Neural cell (in vitro differentiated cells): ENCODE data around the gene PACC1. TPM values are rescaled to one million over a fixed set of nuclear protein-coding genes. Genes with fewer than 3 reads are reported as not detected.

Source experiments
- H2AFZ ChIP-seq: fragments of 200-600, 300-800 bp; sonication (generic), shearing (Covaris generic); 2 replicates; pipeline ENCODE4 v1.6.0; 2014; ENCODE audit warnings: low read depth, mild to moderate bottlenecking, antibody characterized with exemption, low read length, moderate library complexity
- H3F3A ChIP-seq: fragments of 200-600 bp; shearing (Covaris generic); 2 replicates; pipeline ENCODE4 v1.6.1; 2016; ENCODE audit warnings: mild to moderate bottlenecking, moderate library complexity, mixed read lengths, antibody characterized with exemption, low read length; ENCODE audit not compliant: insufficient read depth, poor library complexity, severe bottlenecking
- H3K27ac ChIP-seq: fragments of 200-600, 300-800 bp; sonication (generic), shearing (Covaris generic); 2 replicates; pipeline ENCODE4 v1.5.1; 2014; ENCODE audit warnings: mild to moderate bottlenecking, low read length, moderate library complexity
- H3K27me3 ChIP-seq: fragments of 300-800, 200-600 bp; sonication (generic), shearing (Covaris generic); 2 replicates; pipeline ENCODE4 v1.6.0; 2014; ENCODE audit warnings: mild to moderate bottlenecking, low read depth, low read length, moderate library complexity; ENCODE audit not compliant: insufficient read depth
- H3K36me3 ChIP-seq: fragments of 300-800, 200-600 bp; sonication (generic), shearing (Covaris generic); 2 replicates; pipeline ENCODE4 v1.5.1; 2014; ENCODE audit warnings: mild to moderate bottlenecking, antibody characterized with exemption, low read length, moderate library complexity; ENCODE audit not compliant: insufficient read depth
- H3K4me2 ChIP-seq: fragments of 300-800, 200-600 bp; sonication (generic), shearing (Covaris generic); 2 replicates; pipeline ENCODE4 v1.6.0; 2014; ENCODE audit warnings: mild to moderate bottlenecking, low read length
- H3K4me3 ChIP-seq: fragments of 300-800, 200-600 bp; sonication (generic), shearing (Covaris generic); 2 replicates; pipeline ENCODE4 v1.5.1; 2014; ENCODE audit warnings: mild to moderate bottlenecking, low read length, moderate library complexity
- H3K79me2 ChIP-seq: fragments of 200-600 bp; shearing (Covaris generic); replicated peaks from 2 replicates; pipeline ENCODE4 v1.6.0; 2014; ENCODE audit warnings: mild to moderate bottlenecking, low read length, moderate library complexity; ENCODE audit not compliant: insufficient read depth
- H3K9ac ChIP-seq: fragments of 300-800, 200-600 bp; sonication (generic), shearing (Covaris generic); 2 replicates; pipeline ENCODE4 v1.6.1; 2016; ENCODE audit warnings: mild to moderate bottlenecking, low read length, mixed read lengths
- H3K9me2 ChIP-seq: fragments of 200-600 bp; shearing (Covaris generic); 2 replicates; pipeline ENCODE4 v1.6.1; 2016; ENCODE audit warnings: mild to moderate bottlenecking, low read length, mixed read lengths; ENCODE audit not compliant: insufficient read depth
- H3K9me3 ChIP-seq: fragments of 200-600, 300-800 bp; sonication (generic), shearing (Covaris generic); 2 replicates; pipeline ENCODE4 v1.6.1; 2016; ENCODE audit warnings: mild to moderate bottlenecking, mixed run types, low read length, moderate library complexity, mixed read lengths
- H4K20me1 ChIP-seq: fragments of 200-600 bp; shearing (Covaris generic); 2 replicates; pipeline ENCODE4 v1.6.1; 2016; ENCODE audit warnings: mild to moderate bottlenecking, mixed run types; ENCODE audit not compliant: insufficient read depth
- CTCF ChIP-seq: fragments of 450-650 bp; IDR thresholded peaks from 2 replicates; pipeline ENCODE4 v1.5.1; 2014; ENCODE audit warnings: antibody characterized with exemption, mild to moderate bottlenecking, moderate library complexity; ENCODE audit not compliant: poor library complexity, severe bottlenecking
- EP300 ChIP-seq: fragments of 450-650 bp; conservative IDR thresholded peaks from 2 replicates; pipeline ENCODE4 v1.6.1; 2014; ENCODE audit warnings: antibody characterized with exemption, mild to moderate bottlenecking, moderate library complexity; ENCODE audit not compliant: poor library complexity, severe bottlenecking
- EZH2 ChIP-seq: fragments of 200-600, 300-800 bp; shearing (Covaris generic), sonication (generic); IDR thresholded peaks from 2 replicates; pipeline ENCODE4 v1.6.1; 2014; ENCODE audit warnings: antibody characterized with exemption, low read length, borderline replicate concordance, mild to moderate bottlenecking; ENCODE audit not compliant: insufficient read depth, poor library complexity, severe bottlenecking
- MXI1 ChIP-seq: fragments of 450-650 bp; conservative IDR thresholded peaks from 2 replicates; pipeline ENCODE4 v1.6.1; 2014; ENCODE audit warnings: antibody characterized with exemption, mild to moderate bottlenecking; ENCODE audit not compliant: poor library complexity, severe bottlenecking
- POLR2AphosphoS5 ChIP-seq: IDR thresholded peaks from 2 replicates; pipeline ENCODE4 v1.6.1; 2012
- RAD21 ChIP-seq: fragments of 450-650 bp; conservative IDR thresholded peaks from 2 replicates; pipeline ENCODE4 v1.6.1; 2014; ENCODE audit warnings: antibody characterized with exemption, mild to moderate bottlenecking, moderate library complexity
- REST ChIP-seq: IDR thresholded peaks from 2 replicates; pipeline ENCODE4 v1.6.1; 2012; ENCODE audit warnings: borderline replicate concordance
- SMC3 ChIP-seq: fragments of 450-650 bp; conservative IDR thresholded peaks from 2 replicates; pipeline ENCODE4 v1.6.1; 2014; ENCODE audit warnings: antibody characterized with exemption, mild to moderate bottlenecking, moderate library complexity; ENCODE audit not compliant: poor library complexity
- TAF1 ChIP-seq: IDR thresholded peaks from 2 replicates; pipeline ENCODE4 v1.6.1; 2012; ENCODE audit warnings: low read depth
- polyA plus RNA-seq: library from polyadenylated mRNA; depleted of rRNA; stranded (reverse); fragments of >200 nt; gene quantifications from 2 replicates; pipeline ENCODE4 v1.2.3, GENCODE V29; 2014

PACC1 gene
- polyA plus RNA-seq, 1 donor from 2014 or later = 33.3 TPM

- Histone ChIP-seq H3K36me3 (peaks cover 4% of the 10 kb centered on the region), H3F3A (no peaks in the 10 kb centered on the region), H4K20me1 (no peaks in the 10 kb centered on the region), H3K9me3 (no peaks in the 10 kb centered on the region), H3K27me3 (no peaks in the 10 kb centered on the region), H3K9me2 (no peaks in the 10 kb centered on the region), H3K4me2 (no peak overlapping the region), H3K27ac (no peak overlapping the region), H3K79me2 (no peaks in the 10 kb centered on the region), H2AFZ (no peak overlapping the region), H3K9ac (no peak overlapping the region), H3K4me3 (no peak overlapping the region)
- TF ChIP-seq EP300 (no peak), MXI1 (no peak), POLR2AphosphoS5 (no peak), CTCF (no peak), RAD21 (no peak), SMC3 (no peak), REST (no peak), TAF1 (no peak), EZH2 (no peak)
Observed at GRCh38 chr1:212402666-212403321, 11.9 kb downstream of the PACC1 start.

GRCh38 chr1:212401838-212402582 lies 12.7 kb downstream of the PACC1 start:
- Histone ChIP-seq H3K4me3 (no peak overlapping the region), H3K9me2 (no peaks in the 10 kb centered on the region), H2AFZ (no peak overlapping the region), H3K27ac (no peak overlapping the region), H3K27me3 (no peaks in the 10 kb centered on the region), H3K4me2 (no peak overlapping the region), H3K79me2 (no peaks in the 10 kb centered on the region), H3K9me3 (no peaks in the 10 kb centered on the region), H3K36me3 (peaks cover 4% of the 10 kb centered on the region), H3K9ac (no peak overlapping the region), H4K20me1 (no peaks in the 10 kb centered on the region), H3F3A (no peaks in the 10 kb centered on the region)
- TF ChIP-seq TAF1 = no peak
- no peak for TF ChIP-seq SMC3
- no peak for TF ChIP-seq POLR2AphosphoS5
- TF ChIP-seq EP300 = no peak
- TF ChIP-seq RAD21 = no peak
- TF ChIP-seq MXI1 = no peak
